ENCODE measurements around the gene ASXL3.

- TF ChIP-seq, protein P1, sequence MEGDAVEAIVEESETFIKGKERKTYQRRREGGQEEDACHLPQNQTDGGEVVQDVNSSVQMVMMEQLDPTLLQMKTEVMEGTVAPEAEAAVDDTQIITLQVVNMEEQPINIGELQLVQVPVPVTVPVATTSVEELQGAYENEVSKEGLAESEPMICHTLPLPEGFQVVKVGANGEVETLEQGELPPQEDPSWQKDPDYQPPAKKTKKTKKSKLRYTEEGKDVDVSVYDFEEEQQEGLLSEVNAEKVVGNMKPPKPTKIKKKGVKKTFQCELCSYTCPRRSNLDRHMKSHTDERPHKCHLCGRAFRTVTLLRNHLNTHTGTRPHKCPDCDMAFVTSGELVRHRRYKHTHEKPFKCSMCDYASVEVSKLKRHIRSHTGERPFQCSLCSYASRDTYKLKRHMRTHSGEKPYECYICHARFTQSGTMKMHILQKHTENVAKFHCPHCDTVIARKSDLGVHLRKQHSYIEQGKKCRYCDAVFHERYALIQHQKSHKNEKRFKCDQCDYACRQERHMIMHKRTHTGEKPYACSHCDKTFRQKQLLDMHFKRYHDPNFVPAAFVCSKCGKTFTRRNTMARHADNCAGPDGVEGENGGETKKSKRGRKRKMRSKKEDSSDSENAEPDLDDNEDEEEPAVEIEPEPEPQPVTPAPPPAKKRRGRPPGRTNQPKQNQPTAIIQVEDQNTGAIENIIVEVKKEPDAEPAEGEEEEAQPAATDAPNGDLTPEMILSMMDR (IDR thresholded peaks at IDR 0.05; ENCODE audit: low read length), result no peak
- TF ChIP-seq EZH2 (IDR thresholded peaks at IDR 0.05; ENCODE audit: borderline replicate concordance, low read length), result no peak
These were observed 92.0 kb downstream of the ASXL3 start for GRCh38 chr18:33670029-33670428.

Measured in OCI-LY1 (cell line).